HG02884 (cell line): Measurements from ENCODE around the gene MTX1.

Source experiments
- ATAC-seq: cut with Tn5 transposase; IDR thresholded peaks from one replicate; pipeline ENCODE4 v1.9.1; 2021; ENCODE audit warnings: mild to moderate bottlenecking, moderate library complexity; ENCODE audit not compliant: unreplicated experiment

Gene MTX1

GRCh38 chr1:155174324-155175280 lies 33.9 kb upstream of the MTX1 start:
- ATAC-seq = no peak

- ATAC-seq = no peak
Observed at GRCh38 chr1:155175281-155175926, 33.1 kb upstream of the MTX1 start.

GRCh38 chr1:155175927-155176371 lies 32.5 kb upstream of the MTX1 start:
- no peak for ATAC-seq

- ATAC-seq = no peak
Observed at GRCh38 chr1:155176544-155177071, 31.9 kb upstream of the MTX1 start.

GRCh38 chr1:155177192-155177917 lies 31.1 kb upstream of the MTX1 start:
- ATAC-seq = no peak

GRCh38 chr1:155177918-155178281 lies 30.6 kb upstream of the MTX1 start:
- no peak for ATAC-seq

GRCh38 chr1:155178441-155179111 lies 29.9 kb upstream of the MTX1 start:
- no peak for ATAC-seq

- ATAC-seq = no peak
Observed at GRCh38 chr1:155179112-155180031, 29.1 kb upstream of the MTX1 start.

GRCh38 chr1:155181371-155182051 lies 27.0 kb upstream of the MTX1 start:
- ATAC-seq = no peak

GRCh38 chr1:155182052-155182550 lies 26.4 kb upstream of the MTX1 start:
- ATAC-seq = no peak

- ATAC-seq = no peak
Observed at GRCh38 chr1:155183775-155184221, 24.7 kb upstream of the MTX1 start.

GRCh38 chr1:155184351-155184811 lies 24.1 kb upstream of the MTX1 start:
- ATAC-seq = no peak

- no peak for ATAC-seq
Observed at GRCh38 chr1:155184835-155185782, 23.4 kb upstream of the MTX1 start.

- no peak for ATAC-seq
Observed at GRCh38 chr1:155185783-155186066, 22.8 kb upstream of the MTX1 start.

- ATAC-seq = no peak
Observed at GRCh38 chr1:155186067-155186793, 22.3 kb upstream of the MTX1 start.

GRCh38 chr1:155186794-155187455 lies 21.6 kb upstream of the MTX1 start:
- ATAC-seq = no peak
